ENCODE data around the gene RUNX3. TPM values are rescaled to one million over a fixed set of nuclear protein-coding genes. Genes with fewer than 3 reads are reported as not detected.

RUNX3 gene
- total RNA-seq, 1 experiment from 2014 or later, result 0.33 TPM

- Mint-ChIP-seq H3K27me3 (ENCODE audit: low read depth) (peaks cover 3% of the 10 kb centered on the region), H3K27ac (peak overlapping the region in 2 of 3 experiments; percentile 58; a peak in 4 of 7 replicates), H3K9me3 (peaks cover 0 to 8% of the 10 kb centered on the region in 2 experiments; a peak in 1 of 5 replicates), H3K4me1 (peaks cover 7 to 11% of the 10 kb centered on the region in 2 experiments; a peak in 3 of 4 replicates), H3K36me3 (ENCODE audit: insufficient read depth in 1 of 3, low read depth in 3 of 3) (peaks cover 0 to 5% (median 0%) of the 10 kb centered on the region in 3 experiments; a peak in 3 of 7 replicates), H3K4me3 (no peak overlapping the region; a peak in 1 of 5 replicates)
- no peak overlapping the region for H4K91ac ChIP-seq (ENCODE audit: insufficient read length, low read depth, low read length)
- no peak overlapping the region for H2AFZ ChIP-seq (ENCODE audit: low read length)
- no peaks in the 10 kb centered on the region for H3K27me3 ChIP-seq (ENCODE audit: insufficient read depth, low read length)
- H3K23me2 ChIP-seq (ENCODE audit: insufficient read length, low read depth, low read length, poor library complexity, severe bottlenecking), result no peaks in the 10 kb centered on the region
- H4K8ac ChIP-seq (replicated peaks; ENCODE audit: insufficient read length, low read depth, low read length), result peak overlapping the region; percentile 34
- no peak overlapping the region for H3K9ac ChIP-seq (ENCODE audit: extremely low read depth, insufficient read length, low read length)
- H2BK20ac ChIP-seq (ENCODE audit: low read depth, low read length, poor library complexity, severe bottlenecking), result no peak overlapping the region
- H2BK5ac ChIP-seq (ENCODE audit: insufficient read length, low read length), result no peak overlapping the region
- H3K56ac ChIP-seq (ENCODE audit: insufficient read length, low read depth, low read length), result no peak overlapping the region
- no peak overlapping the region for H3K27ac ChIP-seq (ENCODE audit: insufficient read length, low read depth, low read length)
- 0 out of 2 replicates have a peak overlapping the region, but pooled peaks have one; percentile 3 for H2BK15ac ChIP-seq (ENCODE audit: low read depth, low read length)
- no peaks in the 10 kb centered on the region for H3K79me2 ChIP-seq (ENCODE audit: insufficient read depth, low read length)
- peak; percentile 88 for TF ChIP-seq CTCF (conservative IDR thresholded peaks at IDR 0.05)
- H2AK5ac ChIP-seq (ENCODE audit: insufficient read length, low read length), result no peak overlapping the region
- peak; percentile 93 for DNase-seq
- H2BK120ac ChIP-seq (ENCODE audit: low read depth, low read length, poor library complexity, severe bottlenecking), result no peak overlapping the region
- H3K23ac ChIP-seq (ENCODE audit: insufficient read length, low read depth, low read length), result no peak overlapping the region
- H2BK12ac ChIP-seq (ENCODE audit: insufficient read length, low read depth, low read length), result no peak overlapping the region
- H4K20me1 ChIP-seq (ENCODE audit: control insufficient read depth, insufficient read depth, insufficient read length), result no peaks in the 10 kb centered on the region
- no peaks in the 10 kb centered on the region for H3K4me1 ChIP-seq (ENCODE audit: insufficient read depth, low read length)
- no peak overlapping the region for H3T11ph ChIP-seq (ENCODE audit: low read length)
- H3K14ac ChIP-seq (ENCODE audit: insufficient read depth, low read length), result peak overlapping the region; percentile 12; the same call in 1 of the 2 replicates
- H4K5ac ChIP-seq (ENCODE audit: insufficient read length, low read depth, low read length), result peak overlapping the region; percentile 58
- no CpG with 5 or more reads among the region's 15 CpGs for WGBS (ENCODE audit: extremely low coverage, insufficient read length, low lambda C conversion rate)
- peak overlapping the region; percentile 73 for H3K18ac ChIP-seq (ENCODE audit: insufficient read length, low read depth, low read length)
- H3K79me1 ChIP-seq (ENCODE audit: insufficient read depth, low read depth, low read length, poor library complexity, severe bottlenecking), result no peaks in the 10 kb centered on the region
- no peak overlapping the region for H3K4ac ChIP-seq (ENCODE audit: low read depth, low read length)
- no peaks in the 10 kb centered on the region for H3K9me3 ChIP-seq (ENCODE audit: control insufficient read depth, low read depth, low read length)
- no peak overlapping the region for H3K4me2 ChIP-seq (ENCODE audit: insufficient read depth, insufficient read length, low read length)
These were observed 20.6 kb downstream of the RUNX3 start for GRCh38 chr1:24909388-24909898.

Measured in H9 (cell line).